Measurements from ENCODE around the gene ANGPTL8. TPM values are rescaled to one million over a fixed set of nuclear protein-coding genes. Genes with fewer than 3 reads are reported as not detected.
A peak's percentile ranks its signal among the peaks of the same experiment; 100 is the strongest.

ANGPTL8 gene
- total and polyA plus RNA-seq, 9 of the 15 experiments (the other 6 are each of a cell fraction or from before 2014, with no cell fraction given): not detected

GRCh38 chr19:11221082-11221598 is 18.3 kb upstream of the ANGPTL8 start (continued):
- 0 out of 2 replicates have a peak, but pooled peaks have one; percentile 51 for TF ChIP-seq CBX5 (IDR thresholded peaks at IDR 0.05; ENCODE audit: borderline replicate concordance, low read depth)
- TF ChIP-seq STAT5A (IDR thresholded peaks at IDR 0.05; ENCODE audit: borderline replicate concordance, low read length): no peak
- TF ChIP-seq SAFB (IDR thresholded peaks at IDR 0.05; ENCODE audit: borderline replicate concordance, low read depth, low read length): no peak
- TF ChIP-seq CCNT2 (IDR thresholded peaks at IDR 0.05; ENCODE audit: borderline replicate concordance, extremely low read depth, insufficient read length, low read depth, low read length): no peak
- TF ChIP-seq NELFE (IDR thresholded peaks at IDR 0.05; ENCODE audit: insufficient read depth, insufficient read length): no peak
- no peak for TF ChIP-seq SPI1 (IDR thresholded peaks at IDR 0.05; ENCODE audit: borderline replicate concordance, low read depth, low read length)
- TF ChIP-seq ZNF280A (IDR thresholded peaks at IDR 0.05; ENCODE audit: low read depth, partially characterized antibody): peak; percentile 53
- TF ChIP-seq, protein P1, sequence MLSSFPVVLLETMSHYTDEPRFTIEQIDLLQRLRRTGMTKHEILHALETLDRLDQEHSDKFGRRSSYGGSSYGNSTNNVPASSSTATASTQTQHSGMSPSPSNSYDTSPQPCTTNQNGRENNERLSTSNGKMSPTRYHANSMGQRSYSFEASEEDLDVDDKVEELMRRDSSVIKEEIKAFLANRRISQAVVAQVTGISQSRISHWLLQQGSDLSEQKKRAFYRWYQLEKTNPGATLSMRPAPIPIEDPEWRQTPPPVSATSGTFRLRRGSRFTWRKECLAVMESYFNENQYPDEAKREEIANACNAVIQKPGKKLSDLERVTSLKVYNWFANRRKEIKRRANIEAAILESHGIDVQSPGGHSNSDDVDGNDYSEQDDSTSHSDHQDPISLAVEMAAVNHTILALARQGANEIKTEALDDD (IDR thresholded peaks at IDR 0.05): no peak
- no peak for TF ChIP-seq ZNF586 (CRISPR knock-in tag; conservative IDR thresholded peaks at IDR 0.05)
- no peak for TF ChIP-seq ARID4B (CRISPR knock-in tag; IDR thresholded peaks at IDR 0.05)
- no peak for TF ChIP-seq MYC (IDR thresholded peaks at IDR 0.05; ENCODE audit: low read depth, low read length)
- no peak for TF ChIP-seq MYC (CRISPR knock-in tag; IDR thresholded peaks at IDR 0.05; ENCODE audit: borderline replicate concordance, low read depth)
- TF ChIP-seq CBX3 (IDR thresholded peaks at IDR 0.05; ENCODE audit: borderline replicate concordance in 1 of 2, low read length in 2 of 2): peak in 1 of 2 experiments; percentile 75; a peak in 1 of 3 replicates
- TF ChIP-seq NKRF (IDR thresholded peaks at IDR 0.05; ENCODE audit: borderline replicate concordance): no peak
- TF ChIP-seq E2F4 (CRISPR knock-in tag; IDR thresholded peaks at IDR 0.05; ENCODE audit: low read depth): no peak

All from K562 (cell line).